T-helper 9 cell (primary cell): ENCODE measurements around the gene GCFC2.
"Not testable (repeated sequence)": the region's sequence is repeated elsewhere in the genome, so short reads cannot be mapped to it uniquely, and the experiment has no call there.

Source experiments
- DNase-seq: peaks from one replicate; pipeline ENCODE4 v3.0.0-alpha.2; 2020
- total RNA-seq, 2 donors: gene quantifications; one replicate each; lab custom pipeline; 2026; lab: John Stamatoyannopoulos, UW

Gene GCFC2
- 28.2 to 49.1 reads per million in 2 donors for total RNA-seq

GRCh38 chr2:75710577-75711253 lies at the start of gene GCFC2:
GCFC2 (minus strand) TSS chr2:75710915; CDS start chr2:75710855, 60 bp downstream.
- DNase-seq = peak; percentile 72

DNA sequence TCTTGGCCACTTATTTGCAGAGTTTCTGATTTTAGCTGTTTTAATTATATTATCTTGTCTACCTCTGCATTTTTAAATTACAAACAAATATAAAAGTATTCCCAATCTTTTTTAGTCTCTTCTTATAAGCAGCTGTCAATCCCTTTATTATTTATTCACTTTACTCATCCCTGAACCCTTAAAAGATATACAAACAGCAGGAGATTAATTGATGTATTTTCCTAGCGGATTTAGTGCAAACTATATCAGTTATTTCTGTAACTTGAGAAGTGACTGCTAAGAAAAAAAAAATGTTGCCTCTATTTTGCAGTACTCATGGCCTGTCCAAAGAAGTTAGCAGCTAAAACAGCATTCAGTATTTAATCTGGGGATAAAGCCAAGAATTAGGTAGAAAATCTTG lies 42.1 kb upstream of the GCFC2 start:
- no peak for DNase-seq

DNA sequence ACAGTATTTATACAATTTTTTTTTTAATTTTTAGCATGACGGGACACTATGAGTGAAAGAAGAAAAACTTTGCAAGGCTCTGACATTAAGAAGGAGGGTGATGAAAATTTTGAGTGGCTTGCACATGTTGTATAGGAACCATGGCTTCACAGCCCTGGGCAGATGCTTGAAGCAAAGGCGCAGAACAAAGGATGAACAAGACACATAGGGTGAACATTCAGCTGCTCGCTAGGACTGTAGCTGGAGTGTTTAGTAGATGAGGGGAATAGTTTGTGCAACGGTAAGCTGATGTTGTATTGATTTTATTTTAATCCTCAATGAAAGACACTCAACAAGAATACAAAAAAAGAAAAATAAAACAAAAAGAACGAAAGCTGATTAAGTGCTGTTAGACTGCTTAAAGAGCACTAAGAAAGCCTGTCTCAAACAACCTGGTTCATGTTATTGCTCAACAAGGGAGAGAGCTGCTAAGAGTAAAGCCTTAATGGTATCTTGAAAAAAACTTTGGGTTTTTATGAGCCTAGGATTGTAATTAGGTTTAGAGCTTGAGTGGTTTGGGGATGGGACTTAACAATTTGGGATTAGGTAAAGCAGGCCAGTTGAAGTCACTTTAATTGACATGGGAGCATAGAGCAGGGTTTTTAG lies 41.2 kb upstream of the GCFC2 start:
- no peak for DNase-seq

- no peak for DNase-seq
Observed at GRCh38 chr2:75751360-75751759, 40.6 kb upstream of the GCFC2 start.

GRCh38 chr2:75737961-75738360 lies 27.2 kb upstream of the GCFC2 start:
- no peak for DNase-seq

DNA sequence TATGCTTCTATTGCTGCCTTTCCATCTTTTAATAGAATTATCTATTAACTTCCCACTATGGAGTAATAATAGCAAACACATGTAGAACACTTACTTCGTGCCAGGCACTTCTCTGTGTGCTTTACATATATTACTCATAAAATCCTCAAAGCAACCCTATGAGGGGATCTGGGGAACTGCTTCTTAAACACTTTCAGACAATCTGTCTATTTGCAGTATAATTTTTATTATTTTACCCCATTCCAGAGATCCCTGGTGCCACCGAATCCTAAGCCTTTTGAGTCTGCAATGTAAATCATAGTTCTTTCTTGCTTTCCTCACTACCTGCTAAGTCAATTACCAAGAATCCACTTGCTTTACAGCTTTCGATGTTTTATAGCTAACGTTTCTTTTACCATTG lies 25.6 kb upstream of the GCFC2 start:
- no peak for DNase-seq

GRCh38 chr2:75729861-75730260 lies 19.1 kb upstream of the GCFC2 start:
- no peak for DNase-seq

- DNase-seq = no peak
Observed at GRCh38 chr2:75728614-75729419, 18.1 kb upstream of the GCFC2 start.

DNA sequence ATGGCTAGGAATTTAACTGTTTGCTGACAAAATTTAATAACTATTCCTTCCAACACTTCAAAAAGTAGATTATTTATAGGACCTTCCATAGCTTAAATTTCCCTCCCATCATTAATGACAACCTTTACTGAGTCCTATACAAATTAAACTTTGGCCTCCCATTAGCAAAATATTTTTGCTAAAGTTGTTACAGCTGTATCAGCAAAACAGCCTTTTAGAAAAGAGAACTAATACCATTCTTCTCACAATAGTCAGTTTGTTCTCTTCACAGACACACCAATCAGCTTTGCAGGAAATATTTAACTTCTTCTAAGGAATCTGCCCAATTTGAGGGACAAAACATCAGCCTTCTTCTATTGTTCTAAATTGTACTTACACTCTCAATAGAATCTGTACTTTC lies 12.0 kb upstream of the GCFC2 start:
- DNase-seq = no peak

DNA sequence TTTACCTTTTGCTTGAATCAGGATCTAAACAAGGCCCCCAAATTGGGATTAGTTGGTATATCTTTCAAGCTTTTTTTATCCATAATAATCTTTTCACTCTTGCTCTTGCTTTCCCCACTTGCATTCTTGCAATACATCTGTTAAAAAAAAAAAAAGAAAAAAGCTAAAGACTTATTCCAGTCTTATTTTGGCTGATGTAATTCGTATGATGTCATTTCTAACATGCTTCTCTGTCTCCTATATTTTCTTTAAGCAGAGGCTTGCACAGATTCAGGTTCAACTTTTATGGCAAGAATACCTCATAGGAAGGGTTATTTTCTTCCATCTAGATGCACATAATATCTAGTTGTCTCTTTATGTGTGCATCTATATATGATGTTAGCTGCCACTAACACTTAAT lies 9.8 kb upstream of the GCFC2 start:
- DNase-seq = no peak

GRCh38 chr2:75719616-75720015 lies 8.9 kb upstream of the GCFC2 start:
- DNase-seq = no peak

GRCh38 chr2:75716406-75716805 lies 5.7 kb upstream of the GCFC2 start:
- no peak for DNase-seq

DNA sequence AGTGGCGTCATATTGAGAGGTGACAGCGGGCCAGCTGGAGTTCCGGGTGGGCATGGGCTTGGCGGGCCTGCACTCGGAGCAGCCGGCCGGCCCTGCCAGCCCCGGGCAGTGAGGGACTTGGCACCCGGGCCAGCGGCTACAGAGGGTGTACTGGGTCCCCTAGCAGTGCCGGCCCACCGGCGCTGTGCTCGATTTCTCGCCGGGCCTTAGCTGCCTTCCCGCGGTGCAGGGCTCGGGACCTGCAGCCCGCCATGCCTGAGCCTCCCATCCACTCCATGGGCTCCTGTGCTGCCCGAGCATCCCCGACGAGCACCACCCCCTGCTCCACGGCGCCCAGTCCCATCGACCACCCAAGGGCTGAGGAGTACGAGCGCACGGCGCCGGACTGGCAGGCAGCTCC lies 875 bp upstream of the GCFC2 start:
- not testable (repeated sequence) for DNase-seq

DNA sequence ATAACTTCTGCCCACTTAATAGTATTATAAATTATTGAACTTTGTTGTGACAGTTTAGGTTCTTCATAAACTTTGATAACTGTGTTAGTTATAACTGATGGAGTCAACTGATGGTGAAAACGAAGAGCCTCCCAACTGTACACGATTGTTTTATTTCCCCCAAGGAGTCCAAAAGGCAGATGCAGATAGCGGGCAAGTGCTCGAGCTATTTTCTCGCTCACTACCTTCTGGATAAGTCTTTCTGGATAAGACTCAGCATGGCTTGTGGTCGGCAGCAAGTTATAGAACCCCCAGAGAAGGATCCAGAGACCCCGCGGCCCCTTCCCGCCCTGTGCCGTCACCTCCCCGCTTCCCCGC lies 517 bp downstream of the GCFC2 start:
- DNase-seq = no peak

DNA sequence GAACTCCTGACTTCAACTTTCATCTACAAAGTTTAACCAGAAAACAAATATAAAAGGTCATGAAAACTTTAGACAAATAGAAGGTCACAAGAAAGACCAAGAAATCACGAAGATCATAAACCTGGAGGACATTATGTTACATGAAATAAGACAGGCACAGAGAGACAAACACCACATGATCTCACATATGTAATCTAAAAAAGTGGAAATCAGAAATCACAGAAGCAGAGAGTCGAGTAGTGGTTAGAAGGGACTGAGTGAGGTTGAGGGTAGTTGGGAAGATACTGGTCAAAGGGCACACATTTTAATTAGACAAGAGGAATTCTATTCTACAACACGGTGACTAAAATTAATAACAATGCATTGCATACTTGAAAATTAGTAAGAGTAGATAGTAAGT lies 1.4 kb downstream of the GCFC2 start:
- no peak for DNase-seq

DNA sequence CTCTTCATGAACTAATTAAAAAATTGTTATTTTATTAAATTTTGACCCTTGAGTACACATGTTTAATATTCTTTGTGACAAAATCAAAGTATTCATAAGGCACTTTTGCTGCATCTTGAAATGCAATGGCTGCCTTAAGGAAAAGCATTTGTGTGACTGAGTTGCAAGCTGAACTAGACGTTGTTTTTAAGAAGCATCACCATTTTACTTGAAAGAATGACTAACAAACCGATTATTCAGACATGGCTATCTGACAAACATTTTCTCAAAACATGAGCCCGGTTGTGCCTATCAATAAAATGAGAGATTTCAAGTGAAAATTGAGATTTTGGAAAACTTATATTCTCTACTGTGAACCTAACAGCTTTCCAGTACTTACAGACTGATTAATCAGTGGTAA lies 2.8 kb downstream of the GCFC2 start:
- no peak for DNase-seq

DNA sequence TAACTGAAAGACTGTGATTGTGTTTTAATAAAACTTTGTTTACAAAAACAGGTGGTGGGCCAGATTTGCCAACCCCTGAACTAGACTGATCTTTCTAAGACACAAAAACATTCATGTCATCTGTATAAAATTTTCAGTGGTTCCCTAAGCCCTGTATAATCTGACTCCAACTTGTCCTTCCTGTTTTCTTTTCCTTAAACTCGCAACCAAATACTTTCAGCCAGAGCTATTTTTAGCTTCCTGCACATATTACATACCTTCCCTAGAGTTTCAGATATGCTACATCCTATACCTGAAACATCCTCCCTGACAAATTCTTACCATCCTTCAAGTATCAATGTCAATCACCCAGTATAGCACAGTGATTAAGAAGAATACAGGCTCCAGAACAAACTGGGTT lies 4.8 kb downstream of the GCFC2 start:
- DNase-seq = no peak

GRCh38 chr2:75703589-75704287 lies 7.0 kb downstream of the GCFC2 start:
- DNase-seq = no peak

DNA sequence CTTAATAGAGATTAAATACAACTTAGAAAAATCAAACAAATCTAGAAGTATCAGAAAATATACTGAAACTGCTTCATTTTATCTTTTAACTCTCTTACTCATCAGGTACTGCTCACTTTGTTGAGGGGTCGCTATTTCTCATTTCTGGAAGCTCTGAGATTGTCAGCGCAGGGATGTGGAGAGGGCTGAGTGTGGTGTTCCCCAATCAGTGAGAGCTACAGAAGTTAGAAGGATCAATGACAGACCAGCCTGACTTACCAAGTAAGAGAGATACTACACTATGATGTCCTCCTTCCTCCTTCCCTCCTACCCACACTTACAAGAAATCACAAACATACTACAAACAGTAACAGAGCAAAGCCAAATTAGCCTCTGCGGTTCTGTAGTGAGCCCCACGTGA lies 8.1 kb downstream of the GCFC2 start:
- no peak for DNase-seq

DNA sequence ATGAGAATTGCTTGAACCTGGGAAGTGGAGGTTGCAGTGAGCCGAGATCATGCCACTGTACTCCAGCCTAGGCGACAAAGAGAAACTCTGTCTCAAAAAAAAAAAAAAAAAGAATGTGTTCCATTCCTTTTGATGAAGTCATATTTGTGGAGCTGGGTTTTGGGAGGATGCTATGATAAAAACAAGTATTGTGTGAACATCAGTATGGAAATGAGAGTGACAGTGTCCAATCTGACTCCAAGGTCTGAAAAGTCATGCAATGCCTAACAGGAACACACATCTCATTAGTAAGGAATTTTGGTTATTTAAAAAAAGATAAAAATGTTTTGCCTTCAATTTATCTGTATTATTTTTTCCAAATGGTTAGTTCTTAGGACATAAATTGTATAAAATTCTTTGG lies 11.8 kb downstream of the GCFC2 start:
- DNase-seq = no peak

GRCh38 chr2:75688196-75688595 lies 22.5 kb downstream of the GCFC2 start:
- no peak for DNase-seq

GRCh38 chr2:75683430-75683829 lies 27.3 kb downstream of the GCFC2 start:
- not testable (repeated sequence) for DNase-seq

DNA sequence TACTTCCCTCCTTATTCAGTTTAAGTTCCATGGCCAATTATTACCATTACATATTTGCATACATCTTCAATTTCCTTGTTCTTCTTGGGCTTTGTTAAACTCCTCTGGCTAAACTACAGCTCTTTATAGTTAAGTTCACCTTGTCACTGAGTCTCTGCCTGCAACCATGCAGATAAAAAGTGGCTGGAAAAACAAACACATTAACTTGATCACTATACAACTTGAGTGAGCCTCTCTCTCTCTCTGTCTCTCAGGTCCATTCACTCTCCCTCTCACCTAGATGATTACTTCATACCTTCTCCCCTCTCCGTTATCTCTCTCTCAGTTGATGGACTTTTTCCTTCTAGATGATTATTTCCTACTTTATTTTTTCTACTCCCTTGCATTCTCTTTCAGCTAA lies 30.3 kb downstream of the GCFC2 start:
- DNase-seq = no peak
